ENCODE data around the gene CLDN17.

DNA sequence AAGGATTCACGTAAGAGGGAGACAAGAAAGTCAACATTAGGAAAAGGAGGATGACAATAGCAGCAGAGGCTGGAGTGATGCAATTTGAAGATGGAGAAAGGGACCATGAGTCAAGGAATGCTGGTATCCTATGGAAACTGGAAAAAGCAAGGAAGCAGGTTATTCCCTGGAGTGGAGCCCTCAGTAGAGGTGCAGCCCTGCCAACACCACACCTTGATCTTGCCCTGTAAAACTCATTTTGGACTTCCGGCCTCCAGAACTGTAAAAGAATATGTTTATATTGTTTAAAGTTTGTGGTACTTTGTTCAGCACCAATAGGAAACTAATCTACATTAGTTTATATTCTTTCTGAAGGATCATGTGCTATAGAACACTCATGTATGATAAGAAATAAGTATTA is 19.6 kb upstream of the CLDN17 start:
- TF ChIP-seq, protein P1, sequence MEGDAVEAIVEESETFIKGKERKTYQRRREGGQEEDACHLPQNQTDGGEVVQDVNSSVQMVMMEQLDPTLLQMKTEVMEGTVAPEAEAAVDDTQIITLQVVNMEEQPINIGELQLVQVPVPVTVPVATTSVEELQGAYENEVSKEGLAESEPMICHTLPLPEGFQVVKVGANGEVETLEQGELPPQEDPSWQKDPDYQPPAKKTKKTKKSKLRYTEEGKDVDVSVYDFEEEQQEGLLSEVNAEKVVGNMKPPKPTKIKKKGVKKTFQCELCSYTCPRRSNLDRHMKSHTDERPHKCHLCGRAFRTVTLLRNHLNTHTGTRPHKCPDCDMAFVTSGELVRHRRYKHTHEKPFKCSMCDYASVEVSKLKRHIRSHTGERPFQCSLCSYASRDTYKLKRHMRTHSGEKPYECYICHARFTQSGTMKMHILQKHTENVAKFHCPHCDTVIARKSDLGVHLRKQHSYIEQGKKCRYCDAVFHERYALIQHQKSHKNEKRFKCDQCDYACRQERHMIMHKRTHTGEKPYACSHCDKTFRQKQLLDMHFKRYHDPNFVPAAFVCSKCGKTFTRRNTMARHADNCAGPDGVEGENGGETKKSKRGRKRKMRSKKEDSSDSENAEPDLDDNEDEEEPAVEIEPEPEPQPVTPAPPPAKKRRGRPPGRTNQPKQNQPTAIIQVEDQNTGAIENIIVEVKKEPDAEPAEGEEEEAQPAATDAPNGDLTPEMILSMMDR (IDR thresholded peaks at IDR 0.05; ENCODE audit: borderline replicate concordance, extremely low read depth, low read length, poor library complexity, severe bottlenecking): no peak
- no peak for TF ChIP-seq EZH2 (IDR thresholded peaks at IDR 0.05; ENCODE audit: borderline replicate concordance, low read depth, low read length, severe bottlenecking)
